H1 (cell line): ENCODE measurements around the gene DEDD2.

Experiments used
- CBX8 ChIP-seq: fragments of 300-800, 300-1000 bp; sonication (generic); IDR thresholded peaks from 2 replicates; pipeline ENCODE4 v1.7.1; 2016; ENCODE audit warnings: low read depth, low read length, borderline replicate concordance
- CEBPB ChIP-seq: IDR thresholded peaks from 2 replicates; pipeline ENCODE4 v1.6.1; 2012; ENCODE audit warnings: low read depth, low read length
- CHD2 ChIP-seq: IDR thresholded peaks from 2 replicates; pipeline ENCODE4 v1.6.1; 2012; ENCODE audit warnings: low read length, improper control_type of control experiment
- EGR1 ChIP-seq: IDR thresholded peaks from 2 replicates; pipeline ENCODE4 v1.6.1; 2011; ENCODE audit warnings: low read depth, low read length, borderline replicate concordance
- EP300 ChIP-seq, 2 experiments: IDR thresholded peaks; 1 replicate in 1 of 2; 2 replicates in 1 of 2; pipeline ENCODE4 v1.6.1; 2011 to 2012; ENCODE audit warnings: low read depth in 2 of 2, low read length in 2 of 2, mild to moderate bottlenecking in 2 of 2, borderline replicate concordance in 1 of 2, inconsistent platforms in 1 of 2, moderate library complexity in 1 of 2
- HDAC2 ChIP-seq, 2 experiments: fragments of 300-600 bp in 1 of 2; sonication (generic) in 1 of 2; IDR thresholded peaks; 2 replicates each; pipeline ENCODE4 v1.6.1; 2011 to 2012; ENCODE audit warnings: low read depth in 2 of 2, low read length in 2 of 2, mild to moderate bottlenecking in 2 of 2, moderate library complexity in 2 of 2, borderline replicate concordance in 1 of 2, inconsistent platforms in 1 of 2
- MAX ChIP-seq: IDR thresholded peaks from 2 replicates; pipeline ENCODE4 v1.6.1; 2012; ENCODE audit warnings: inconsistent platforms
- POLR2A ChIP-seq, 2 experiments: IDR thresholded peaks; 1 replicate in 1 of 2; 2 replicates in 1 of 2; pipeline ENCODE4 v1.6.1; 2011; ENCODE audit warnings: low read depth in 2 of 2, low read length in 2 of 2, mild to moderate bottlenecking in 2 of 2; ENCODE audit errors: control extremely low read depth in 1 of 2
- POLR2AphosphoS5 ChIP-seq: IDR thresholded peaks from 2 replicates; pipeline ENCODE4 v1.6.1; 2011; ENCODE audit warnings: low read depth, low read length
- SUZ12 ChIP-seq: fragments of 200-600 bp; sonication (generic); IDR thresholded peaks from 2 replicates; pipeline ENCODE4 v1.6.1; 2012; ENCODE audit warnings: mild to moderate bottlenecking, inconsistent platforms, low read length, moderate library complexity, mixed read lengths
- ZNF274 ChIP-seq: IDR thresholded peaks from 2 replicates; pipeline ENCODE4 v1.7.0; 2012; ENCODE audit warnings: low read length, borderline replicate concordance; ENCODE audit errors: extremely low read depth
- TF ChIP-seq, protein P1 (sequence below), 3 experiments: IDR thresholded peaks; 1 replicate in 2 of 3; 2 replicates in 1 of 3; pipeline versions ENCODE4 v1.5.1 to v1.6.1; 2011; ENCODE audit warnings: low read length in 3 of 3, mild to moderate bottlenecking in 3 of 3, inconsistent platforms in 2 of 3, low read depth in 1 of 3, moderate library complexity in 1 of 3; ENCODE audit not compliant: insufficient read depth in 1 of 3; ENCODE audit errors: control extremely low read depth in 1 of 3

DNA sequence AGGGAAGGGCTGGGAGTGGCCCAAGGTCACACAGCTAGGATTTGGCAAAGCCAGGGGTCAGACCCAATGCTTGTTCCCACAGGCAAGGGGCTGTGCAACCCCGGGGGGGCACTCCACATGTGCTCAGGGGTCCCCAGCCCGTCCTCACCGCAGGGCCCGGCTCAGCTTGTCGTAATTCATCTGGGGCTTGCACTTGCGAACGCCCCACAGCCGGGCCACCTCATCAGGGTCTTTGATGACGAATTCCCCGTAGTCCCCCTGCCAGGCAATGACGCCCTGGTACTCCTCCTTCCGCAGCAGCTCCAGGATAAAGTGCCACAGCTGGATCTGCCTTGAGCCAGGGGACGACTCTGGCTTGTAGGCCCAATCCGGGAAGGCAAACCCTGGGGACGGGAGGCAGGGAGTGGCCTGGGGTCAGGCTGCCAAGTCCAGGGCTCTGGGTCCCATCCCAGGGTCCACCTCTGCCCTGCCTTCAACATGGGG lies 32.7 kb upstream of the DEDD2 start:
- TF ChIP-seq EGR1 (no peak), POLR2AphosphoS5 (no peak), CEBPB (no peak), ZNF274 (no peak), CHD2 (no peak), EP300 (IDR thresholded peaks at IDR 0.05; ENCODE audit: borderline replicate concordance in 1 of 2, low read depth in 2 of 2, low read length in 2 of 2) (no peak), SUZ12 (no peak), HDAC2 (IDR thresholded peaks at IDR 0.05; ENCODE audit: borderline replicate concordance in 1 of 2, low read depth in 2 of 2, low read length in 2 of 2) (no peak), POLR2A (IDR thresholded peaks at IDR 0.05; ENCODE audit: control extremely low read depth in 1 of 2, low read depth in 2 of 2, low read length in 2 of 2) (no peak), MAX (no peak), CBX8 (no peak)
- TF ChIP-seq, protein P1, sequence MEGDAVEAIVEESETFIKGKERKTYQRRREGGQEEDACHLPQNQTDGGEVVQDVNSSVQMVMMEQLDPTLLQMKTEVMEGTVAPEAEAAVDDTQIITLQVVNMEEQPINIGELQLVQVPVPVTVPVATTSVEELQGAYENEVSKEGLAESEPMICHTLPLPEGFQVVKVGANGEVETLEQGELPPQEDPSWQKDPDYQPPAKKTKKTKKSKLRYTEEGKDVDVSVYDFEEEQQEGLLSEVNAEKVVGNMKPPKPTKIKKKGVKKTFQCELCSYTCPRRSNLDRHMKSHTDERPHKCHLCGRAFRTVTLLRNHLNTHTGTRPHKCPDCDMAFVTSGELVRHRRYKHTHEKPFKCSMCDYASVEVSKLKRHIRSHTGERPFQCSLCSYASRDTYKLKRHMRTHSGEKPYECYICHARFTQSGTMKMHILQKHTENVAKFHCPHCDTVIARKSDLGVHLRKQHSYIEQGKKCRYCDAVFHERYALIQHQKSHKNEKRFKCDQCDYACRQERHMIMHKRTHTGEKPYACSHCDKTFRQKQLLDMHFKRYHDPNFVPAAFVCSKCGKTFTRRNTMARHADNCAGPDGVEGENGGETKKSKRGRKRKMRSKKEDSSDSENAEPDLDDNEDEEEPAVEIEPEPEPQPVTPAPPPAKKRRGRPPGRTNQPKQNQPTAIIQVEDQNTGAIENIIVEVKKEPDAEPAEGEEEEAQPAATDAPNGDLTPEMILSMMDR (IDR thresholded peaks at IDR 0.05; ENCODE audit: control extremely low read depth in 1 of 3, insufficient read depth in 1 of 3, low read depth in 1 of 3, low read length in 3 of 3), result no peak
